Mammary epithelial cell (primary cell): Measurements from ENCODE around the gene SPIC.

ENCODE experiments used
- CTCF ChIP-seq, 2 donors: IDR thresholded peaks in 1 of 2; conservative IDR thresholded peaks in 1 of 2; 2 replicates each; pipeline ENCODE4 v1.5.1; 2011 to 2012; ENCODE audit warnings: inconsistent platforms in 2 of 2, low read length in 2 of 2, mild to moderate bottlenecking in 2 of 2, control low read depth in 1 of 2, low read depth in 1 of 2; ENCODE audit not compliant: insufficient read depth in 1 of 2; ENCODE audit errors: extremely low read depth in 1 of 2
- EZH2 ChIP-seq: IDR thresholded peaks from 2 replicates; pipeline ENCODE4 v1.6.1; 2012; ENCODE audit warnings: low read length, inconsistent platforms, borderline replicate concordance

GRCh38 chr12:101430456-101430855, 44.7 kb upstream of the SPIC start:
- no peak for TF ChIP-seq CTCF (conservative IDR thresholded peaks at IDR 0.05 in 1 of 2, IDR thresholded peaks at IDR 0.05 in 1 of 2; ENCODE audit: extremely low read depth in 1 of 2, insufficient read depth in 1 of 2, low read depth in 1 of 2, low read length in 2 of 2)
- TF ChIP-seq EZH2: no peak
